ENCODE measurements around the gene SSU72. TPM values are rescaled to one million over a fixed set of nuclear protein-coding genes. Genes with fewer than 3 reads are reported as not detected.
A peak's percentile ranks its signal among the peaks of the same experiment; 100 is the strongest.
"Not testable (repeated sequence)": the region's sequence is repeated elsewhere in the genome, so short reads cannot be mapped to it uniquely, and the experiment has no call there.

Gene SSU72
- total RNA-seq, 2 experiments from 2014 or later: 128 to 130 TPM

GRCh38 chr1:1598051-1598719 is 23.5 kb upstream of the SSU72 start:
- peaks cover 4% of the 10 kb centered on the region for H3K36me3 Mint-ChIP-seq (ENCODE audit: low read depth)
- no peaks in the 10 kb centered on the region for H3K9me3 Mint-ChIP-seq
- H3K4me3 Mint-ChIP-seq: peak overlapping the region; percentile 77
- ChIA-PET CTCF (interaction anchor here (1.8 kb wide), 1 partner anchor 9 kb away, joined by 6 read pairs; no protein-coding TSS in a partner anchor), POLR2A (no interaction called here)
- no peak for DNase-seq
- peaks cover 7% of the 10 kb centered on the region for H3K4me1 Mint-ChIP-seq
- peaks cover 8% of the 10 kb centered on the region for H3K27me3 Mint-ChIP-seq
- no peak overlapping the region for H3K27ac Mint-ChIP-seq

GRCh38 chr1:1597275-1597930 is 22.7 kb upstream of the SSU72 start:
- POLR2A ChIA-PET: no interaction called here
- Mint-ChIP-seq H3K9me3 (no peaks in the 10 kb centered on the region), H3K4me3 (no peak overlapping the region)

GRCh38 chr1:1596493-1597274 is 22.0 kb upstream of the SSU72 start:
- no peak overlapping the region for H3K27ac Mint-ChIP-seq
- CTCF ChIA-PET: interaction anchor here (0.7 to 1.8 kb wide), 4 partner anchors 10 to 67 kb away, joined by 3 to 6 read pairs (median 4); no protein-coding TSS in a partner anchor

More at GRCh38 chr1:1597275-1597930, 22.7 kb upstream of the SSU72 start:
- Mint-ChIP-seq H3K27ac (no peak overlapping the region), H3K27me3 (peaks cover 8% of the 10 kb centered on the region), H3K4me1 (peaks cover 7% of the 10 kb centered on the region), H3K36me3 (ENCODE audit: low read depth) (peaks cover 4% of the 10 kb centered on the region)
- CTCF ChIA-PET: interaction anchor here (0.7 to 1.8 kb wide), 4 partner anchors 10 to 68 kb away, joined by 3 to 6 read pairs (median 4); no protein-coding TSS in a partner anchor
- no peak for DNase-seq

GRCh38 chr1:1595341-1595740 is 20.7 kb upstream of the SSU72 start:
- H3K27ac Mint-ChIP-seq; DNase-seq; H3K36me3 Mint-ChIP-seq (ENCODE audit: low read depth); H3K9me3 Mint-ChIP-seq; H3K4me3 Mint-ChIP-seq; POLR2A ChIA-PET; H3K27me3 Mint-ChIP-seq; H3K4me1 Mint-ChIP-seq; CTCF ChIA-PET: not testable (repeated sequence)

More at GRCh38 chr1:1596493-1597274, 22.0 kb upstream of the SSU72 start:
- no peak overlapping the region for H3K4me3 Mint-ChIP-seq
- H3K27me3 Mint-ChIP-seq: peaks cover 8% of the 10 kb centered on the region
- H3K36me3 Mint-ChIP-seq (ENCODE audit: low read depth): peaks cover 4% of the 10 kb centered on the region
- peaks cover 7% of the 10 kb centered on the region for H3K4me1 Mint-ChIP-seq
- POLR2A ChIA-PET: no interaction called here
- no peaks in the 10 kb centered on the region for H3K9me3 Mint-ChIP-seq
- DNase-seq: no peak

- Mint-ChIP-seq H3K27me3 (peaks cover 8% of the 10 kb centered on the region), H3K4me1 (peaks cover 7% of the 10 kb centered on the region), H3K36me3 (ENCODE audit: low read depth) (peaks cover 4% of the 10 kb centered on the region), H3K27ac (no peak overlapping the region), H3K4me3 (no peak overlapping the region), H3K9me3 (no peaks in the 10 kb centered on the region)
- no peak for DNase-seq
- ChIA-PET CTCF (interaction anchor here (0.8 to 1.5 kb wide), 2 partner anchors 19 to 166 kb away, joined by 3 read pairs; no protein-coding TSS in a partner anchor), POLR2A (no interaction called here)
Measured at GRCh38 chr1:1594602-1595260, 20.1 kb upstream of the SSU72 start.

GRCh38 chr1:1593834-1594601 is 19.4 kb upstream of the SSU72 start:
- Mint-ChIP-seq H3K36me3 (ENCODE audit: low read depth) (peaks cover 4% of the 10 kb centered on the region), H3K9me3 (no peaks in the 10 kb centered on the region), H3K27ac (no peak overlapping the region), H3K4me3 (no peak overlapping the region), H3K4me1 (peaks cover 5% of the 10 kb centered on the region), H3K27me3 (peaks cover 6% of the 10 kb centered on the region)
- POLR2A ChIA-PET: no interaction called here
- DNase-seq: no peak
- CTCF ChIA-PET: interaction anchor here (0.8 to 1.5 kb wide), 2 partner anchors 20 to 166 kb away, joined by 3 read pairs; no protein-coding TSS in a partner anchor

DNA sequence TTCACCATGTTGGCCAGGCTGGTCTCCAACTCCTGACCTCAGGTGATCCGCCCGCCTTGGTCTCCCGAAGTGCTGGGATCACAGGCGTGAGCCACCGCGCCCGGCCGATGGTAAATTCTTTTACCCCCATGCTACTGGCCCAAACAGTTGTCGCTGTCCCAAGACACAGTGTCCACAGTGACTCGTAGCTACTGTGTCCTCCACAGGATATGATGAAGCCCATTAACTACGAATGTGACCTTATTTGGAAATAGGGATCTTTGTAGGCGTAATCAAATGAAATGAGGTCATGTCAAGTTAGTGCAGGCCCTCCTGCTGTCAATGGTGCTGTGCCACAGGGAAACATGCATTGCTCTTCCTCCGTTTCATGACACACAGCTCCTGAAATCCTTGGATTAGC is 16.8 kb upstream of the SSU72 start:
- no peaks in the 10 kb centered on the region for H3K4me1 Mint-ChIP-seq
- H3K27me3 Mint-ChIP-seq: no peaks in the 10 kb centered on the region
- no peak overlapping the region for H3K27ac Mint-ChIP-seq
- H3K36me3 Mint-ChIP-seq (ENCODE audit: low read depth): no peaks in the 10 kb centered on the region
- H3K9me3 Mint-ChIP-seq: no peaks in the 10 kb centered on the region
- POLR2A ChIA-PET: no interaction called here
- H3K4me3 Mint-ChIP-seq: no peak overlapping the region
- DNase-seq: no peak
- CTCF ChIA-PET: no interaction called here

GRCh38 chr1:1583347-1584010 is 8.8 kb upstream of the SSU72 start:
- Mint-ChIP-seq H3K27me3 (peaks cover 15% of the 10 kb centered on the region), H3K4me3 (no peak overlapping the region), H3K9me3 (no peaks in the 10 kb centered on the region), H3K36me3 (ENCODE audit: low read depth) (no peaks in the 10 kb centered on the region), H3K27ac (peak overlapping the region; percentile 66), H3K4me1 (peaks cover 5% of the 10 kb centered on the region)
- POLR2A ChIA-PET: no interaction called here
- CTCF ChIA-PET: interaction anchor here (0.7 kb wide), 1 partner anchor 176 kb away, joined by 3 read pairs; the partner anchor contains the start of gene MRPL20
- no peak for DNase-seq

- Mint-ChIP-seq H3K9me3 (no peaks in the 10 kb centered on the region), H3K4me1 (peaks cover 5% of the 10 kb centered on the region), H3K4me3 (no peak overlapping the region), H3K27ac (no peak overlapping the region), H3K36me3 (ENCODE audit: low read depth) (no peaks in the 10 kb centered on the region), H3K27me3 (peaks cover 15% of the 10 kb centered on the region)
- ChIA-PET POLR2A (no interaction called here), CTCF (interaction anchor here (0.7 kb wide), 1 partner anchor 176 kb away, joined by 3 read pairs; the partner anchor contains the start of gene MRPL20)
- DNase-seq: no peak
Measured at GRCh38 chr1:1582585-1583346, 8.1 kb upstream of the SSU72 start.

DNA sequence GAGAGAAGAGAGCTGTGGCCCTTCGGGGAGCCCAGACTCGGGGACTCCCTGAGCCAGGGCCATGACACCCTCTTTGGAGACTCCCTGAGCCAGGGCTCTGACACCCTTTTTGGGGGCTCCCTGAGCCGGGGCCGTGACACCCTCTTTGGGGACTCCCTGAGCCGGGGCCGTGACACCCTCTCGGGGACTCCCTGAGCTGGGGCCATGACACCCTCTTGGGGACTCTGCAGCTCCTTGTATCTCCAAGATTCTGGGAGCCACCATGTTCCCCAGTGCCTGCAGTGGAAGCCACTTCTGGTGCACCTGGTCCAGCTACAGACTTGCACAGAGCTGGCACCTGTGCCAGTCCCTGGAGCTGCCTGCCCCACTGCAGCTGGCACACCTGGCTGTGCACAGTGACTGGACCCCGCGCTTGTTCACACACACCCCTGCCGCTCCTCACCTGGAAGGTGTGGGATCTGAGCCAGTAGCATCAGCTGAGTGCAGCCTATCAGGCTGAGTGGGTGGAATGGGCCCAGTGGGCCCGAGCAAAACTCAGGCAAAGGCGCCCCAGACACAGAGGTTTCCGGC is 3.8 kb upstream of the SSU72 start:
- Mint-ChIP-seq H3K4me1 (peaks cover 13% of the 10 kb centered on the region), H3K27ac (no peak overlapping the region), H3K9me3 (no peaks in the 10 kb centered on the region), H3K36me3 (ENCODE audit: low read depth) (peaks cover 5% of the 10 kb centered on the region), H3K4me3 (no peak overlapping the region), H3K27me3 (peaks cover 15% of the 10 kb centered on the region)
- no peak for DNase-seq
- ChIA-PET CTCF (interaction anchor here (0.6 to 1.6 kb wide), 6 partner anchors 10 to 307 kb away, joined by 3 to 4 read pairs (median 3); partner anchors contain the start of gene MIB2), POLR2A (no interaction called here)

All from activated CD4-positive, alpha-beta T cell treated with anti-CD3 and anti-CD28 coated beads, Interleukin-2, amount 10 ng/mL, durations not matched to agents 7 days and 5 days (primary cell).